ENCODE measurements around the gene ANKFN1.
"Not testable (repeated sequence)": the region's sequence is repeated elsewhere in the genome, so short reads cannot be mapped to it uniquely, and the experiment has no call there.

Gene ANKFN1

GRCh38 chr17:56184650-56185049, 31.4 kb downstream of the ANKFN1 start:
- DNase-seq (ENCODE audit: low read depth) = peak; percentile 93

- peak; percentile 81 for DNase-seq (ENCODE audit: low read depth)
Measured at GRCh38 chr17:56185491-56186221, 32.4 kb downstream of the ANKFN1 start.

- peak; percentile 91 for DNase-seq (ENCODE audit: low read depth)
Measured at GRCh38 chr17:56186222-56186786, 33.0 kb downstream of the ANKFN1 start.

GRCh38 chr17:56203430-56203829, 50.2 kb downstream of the ANKFN1 start:
- DNase-seq (ENCODE audit: low read depth) = no peak

GRCh38 chr17:56206351-56206750, 53.1 kb downstream of the ANKFN1 start:
- no peak for DNase-seq (ENCODE audit: low read depth)

- DNase-seq (ENCODE audit: low read depth) = no peak
Measured at GRCh38 chr17:56213031-56213430, 59.8 kb downstream of the ANKFN1 start.

GRCh38 chr17:56217921-56218320, 64.6 kb downstream of the ANKFN1 start:
- DNase-seq (ENCODE audit: low read depth) = no peak

- DNase-seq (ENCODE audit: low read depth) = peak; percentile 25
Measured at GRCh38 chr17:56222255-56222654, 69.0 kb downstream of the ANKFN1 start.

- DNase-seq (ENCODE audit: low read depth) = no peak
Measured at GRCh38 chr17:56230660-56231059, 77.4 kb downstream of the ANKFN1 start.

- DNase-seq (ENCODE audit: low read depth) = no peak
Measured at GRCh38 chr17:56231252-56231651, 78.0 kb downstream of the ANKFN1 start.

- DNase-seq (ENCODE audit: low read depth) = no peak
Measured at GRCh38 chr17:56231693-56232092, 78.4 kb downstream of the ANKFN1 start.

GRCh38 chr17:56244268-56244890, 91.1 kb downstream of the ANKFN1 start:
- no peak for DNase-seq (ENCODE audit: low read depth)

- DNase-seq (ENCODE audit: low read depth) = no peak
Measured at GRCh38 chr17:56247816-56248215, 94.5 kb downstream of the ANKFN1 start.

- no peak for DNase-seq (ENCODE audit: low read depth)
Measured at GRCh38 chr17:56257075-56257474, 103.8 kb downstream of the ANKFN1 start.

- no peak for DNase-seq (ENCODE audit: low read depth)
Measured at GRCh38 chr17:56260376-56261002, 107.2 kb downstream of the ANKFN1 start.

- DNase-seq (ENCODE audit: low read depth) = no peak
Measured at GRCh38 chr17:56262803-56263202, 109.5 kb downstream of the ANKFN1 start.

GRCh38 chr17:56269556-56270389, 116.5 kb downstream of the ANKFN1 start:
- peak; percentile 11 for DNase-seq (ENCODE audit: low read depth)

GRCh38 chr17:56274491-56274890, 121.2 kb downstream of the ANKFN1 start:
- no peak for DNase-seq (ENCODE audit: low read depth)

GRCh38 chr17:56284482-56284881, 131.2 kb downstream of the ANKFN1 start:
- DNase-seq (ENCODE audit: low read depth) = peak; percentile 51

GRCh38 chr17:56288786-56289185, 135.5 kb downstream of the ANKFN1 start:
- not testable (repeated sequence) for DNase-seq (ENCODE audit: low read depth)

GRCh38 chr17:56289321-56289720, 136.0 kb downstream of the ANKFN1 start:
- DNase-seq (ENCODE audit: low read depth) = no peak
